H9 (cell line): ENCODE measurements around the gene SOHLH1. TPM values are rescaled to one million over a fixed set of nuclear protein-coding genes. Genes with fewer than 3 reads are reported as not detected.

ENCODE experiments used
- DNase-seq: peaks from one replicate; pipeline ENCODE4 v3.0.0-alpha.2; 2017
- H2AFZ ChIP-seq: one replicate; pipeline ENCODE4 v1.6.1; 2013; ENCODE audit warnings: mild to moderate bottlenecking, low read length, control low read depth, moderate library complexity
- H2AK5ac ChIP-seq: 2 replicates; pipeline ENCODE4 v1.6.1; 2013; ENCODE audit warnings: low read length, control low read depth, mixed read lengths; ENCODE audit not compliant: insufficient read length
- H2BK120ac ChIP-seq: one replicate; pipeline ENCODE4 v1.6.1; 2013; ENCODE audit warnings: low read depth, mild to moderate bottlenecking, low read length, control low read depth, inconsistent platforms; ENCODE audit not compliant: poor library complexity, severe bottlenecking
- H2BK12ac ChIP-seq: 2 replicates; pipeline ENCODE4 v1.6.1; 2013; ENCODE audit warnings: low read length, control low read depth, mixed read lengths, low read depth; ENCODE audit not compliant: insufficient read length
- H2BK15ac ChIP-seq: 2 replicates; pipeline ENCODE4 v1.6.1; 2013; ENCODE audit warnings: low read depth, low read length, control low read depth
- H2BK20ac ChIP-seq: one replicate; pipeline ENCODE4 v1.6.1; 2013; ENCODE audit warnings: low read depth, mild to moderate bottlenecking, low read length, control low read depth, inconsistent platforms; ENCODE audit not compliant: poor library complexity, severe bottlenecking
- H2BK5ac ChIP-seq: 2 replicates; pipeline ENCODE4 v1.6.1; 2013; ENCODE audit warnings: low read length, control low read depth, mixed read lengths; ENCODE audit not compliant: insufficient read length
- H3K14ac ChIP-seq: 2 replicates; pipeline ENCODE4 v1.6.1; 2013; ENCODE audit warnings: low read length, control low read depth; ENCODE audit not compliant: insufficient read depth
- H3K18ac ChIP-seq: 2 replicates; pipeline ENCODE4 v1.6.1; 2013; ENCODE audit warnings: low read depth, mild to moderate bottlenecking, mixed read lengths, low read length, control low read depth; ENCODE audit not compliant: insufficient read length
- H3K23ac ChIP-seq: 2 replicates; pipeline ENCODE4 v1.6.1; 2013; ENCODE audit warnings: low read length, control low read depth, mixed read lengths, low read depth; ENCODE audit not compliant: insufficient read length
- H3K23me2 ChIP-seq: 2 replicates; pipeline ENCODE4 v1.6.1; 2013; ENCODE audit warnings: low read depth, mild to moderate bottlenecking, mixed read lengths, low read length, control low read depth; ENCODE audit not compliant: insufficient read length, poor library complexity, severe bottlenecking
- H3K27ac ChIP-seq: 2 replicates; pipeline ENCODE4 v1.5.1; 2013; ENCODE audit warnings: low read length, control low read depth, mixed read lengths, low read depth; ENCODE audit not compliant: insufficient read length
- H3K27me3 ChIP-seq: 2 replicates; pipeline ENCODE4 v1.6.1; 2013; ENCODE audit warnings: low read length, control low read depth, inconsistent platforms; ENCODE audit not compliant: insufficient read depth
- H3K4ac ChIP-seq: 2 replicates; pipeline ENCODE4 v1.6.1; 2013; ENCODE audit warnings: low read depth, mild to moderate bottlenecking, control low read depth, inconsistent platforms, low read length, moderate library complexity
- H3K4me1 ChIP-seq: 2 replicates; pipeline ENCODE4 v1.6.1; 2013; ENCODE audit warnings: low read length, control low read depth, inconsistent platforms; ENCODE audit not compliant: insufficient read depth
- H3K4me2 ChIP-seq: 2 replicates; pipeline ENCODE4 v1.6.1; 2013; ENCODE audit warnings: low read length, control low read depth, mixed read lengths; ENCODE audit not compliant: insufficient read length, insufficient read depth
- H3K56ac ChIP-seq: 2 replicates; pipeline ENCODE4 v1.6.1; 2013; ENCODE audit warnings: low read depth, mild to moderate bottlenecking, mixed read lengths, low read length, control low read depth; ENCODE audit not compliant: insufficient read length
- H3K79me1 ChIP-seq: 2 replicates; pipeline ENCODE4 v1.6.1; 2013; ENCODE audit warnings: low read depth, mild to moderate bottlenecking, moderate library complexity, low read length, control low read depth, inconsistent platforms; ENCODE audit not compliant: insufficient read depth, poor library complexity, severe bottlenecking
- H3K79me2 ChIP-seq: 2 replicates; pipeline ENCODE4 v1.6.1; 2013; ENCODE audit warnings: low read length, control low read depth, inconsistent platforms; ENCODE audit not compliant: insufficient read depth
- H3K9ac ChIP-seq: 2 replicates; pipeline ENCODE4 v1.6.1; 2013; ENCODE audit warnings: low read length, control low read depth, mixed read lengths; ENCODE audit not compliant: insufficient read length; ENCODE audit errors: extremely low read depth
- H3K9me3 ChIP-seq: one replicate; pipeline ENCODE4 v1.6.1; 2013; ENCODE audit warnings: low read depth, low read length, inconsistent platforms; ENCODE audit not compliant: control insufficient read depth
- H3T11ph ChIP-seq: one replicate; pipeline ENCODE4 v1.6.1; 2013; ENCODE audit warnings: mild to moderate bottlenecking, low read length, control low read depth, inconsistent platforms
- H4K20me1 ChIP-seq: one replicate; pipeline ENCODE4 v1.6.1; 2013; ENCODE audit not compliant: control insufficient read depth, insufficient read length, insufficient read depth
- H4K5ac ChIP-seq: 2 replicates; pipeline ENCODE4 v1.6.1; 2013; ENCODE audit warnings: low read depth, mild to moderate bottlenecking, mixed read lengths, low read length, control low read depth; ENCODE audit not compliant: insufficient read length
- H4K8ac ChIP-seq: replicated peaks from 2 replicates; pipeline ENCODE4 v1.6.1; 2013; ENCODE audit warnings: low read length, control low read depth, mixed read lengths, low read depth; ENCODE audit not compliant: insufficient read length
- H4K91ac ChIP-seq: 2 replicates; pipeline ENCODE4 v1.6.1; 2013; ENCODE audit warnings: low read depth, mild to moderate bottlenecking, moderate library complexity, mixed read lengths, low read length, control low read depth; ENCODE audit not compliant: insufficient read length
- H3K27ac Mint-ChIP-seq, 3 experiments: 2 replicates in 2 of 3; 3 replicates in 1 of 3; pipeline ENCODE4 v1.8.0; 2020 to 2021; ENCODE audit warnings: mixed read lengths in 3 of 3, mild to moderate bottlenecking in 1 of 3, moderate library complexity in 1 of 3
- H3K27me3 Mint-ChIP-seq: 2 replicates; pipeline ENCODE4 v1.8.0; 2021; ENCODE audit warnings: low read depth, mild to moderate bottlenecking, moderate library complexity, mixed read lengths
- H3K36me3 Mint-ChIP-seq, 3 experiments: 2 replicates in 2 of 3; 3 replicates in 1 of 3; pipeline ENCODE4 v1.8.0; 2020 to 2021; ENCODE audit warnings: low read depth in 3 of 3, mixed read lengths in 3 of 3; ENCODE audit not compliant: insufficient read depth in 1 of 3
- H3K4me1 Mint-ChIP-seq, 2 experiments: 2 replicates each; pipeline ENCODE4 v1.8.0; 2020; ENCODE audit warnings: mixed read lengths in 2 of 2
- H3K4me3 Mint-ChIP-seq, 2 experiments: 2 replicates in 1 of 2; 3 replicates in 1 of 2; pipeline ENCODE4 v1.8.0; 2020 to 2021; ENCODE audit warnings: mild to moderate bottlenecking in 2 of 2, mixed read lengths in 2 of 2, moderate library complexity in 1 of 2
- H3K9me3 Mint-ChIP-seq, 2 experiments: 2 replicates in 1 of 2; 3 replicates in 1 of 2; pipeline ENCODE4 v1.8.0; 2020; ENCODE audit warnings: mild to moderate bottlenecking in 2 of 2, mixed read lengths in 2 of 2, moderate library complexity in 1 of 2
- CTCF ChIP-seq: fragments of 200-600 bp; sonication (generic); conservative IDR thresholded peaks from 3 replicates; pipeline ENCODE4 v1.8.0; 2021; ENCODE audit warnings: antibody characterized with exemption, mild to moderate bottlenecking
- WGBS: extraction: QIAGEN DNeasy Blood & Tissue Kit; methylation state at CpG from one replicate; pipeline ENCODE4 v1.1.7; 2013; ENCODE audit warnings: missing lambda C conversion rate, low lambda C conversion rate, mixed read lengths; ENCODE audit not compliant: insufficient read length; ENCODE audit errors: extremely low coverage; 5-methylcytosine and 5-hydroxymethylcytosine counted together
- total RNA-seq: library from RNA; stranded (reverse); gene quantifications from 2 replicates; pipeline ENCODE4 v1.2.1, GENCODE V29; 2021

The SOHLH1 gene
- total RNA-seq, 1 experiment from 2014 or later: not detected

GRCh38 chr9:135729480-135729879 is 30.2 kb upstream of the SOHLH1 start:
- Mint-ChIP-seq H3K9me3 (peaks cover 22 to 24% of the 10 kb centered on the region in 2 experiments), H3K4me3 (no peak overlapping the region), H3K27me3 (peaks cover 23% of the 10 kb centered on the region), H3K27ac (no peak overlapping the region), H3K4me1 (peaks cover 17% of the 10 kb centered on the region in 2 experiments), H3K36me3 (peaks cover 3 to 21% (median 13%) of the 10 kb centered on the region in 3 experiments)
- Histone ChIP-seq H3K14ac (no peak overlapping the region; the same call in 1 of the 2 replicates), H3T11ph (no peak overlapping the region), H3K27ac (no peak overlapping the region), H3K56ac (no peak overlapping the region), H2AFZ (no peak overlapping the region), H3K27me3 (0 out of 2 replicates have a peak, but pooled peaks cover 2% of the 10 kb centered on the region), H3K79me1 (no peaks in the 10 kb centered on the region), H2BK12ac (no peak overlapping the region), H2BK120ac (no peak overlapping the region), H3K9me3 (peaks cover 7% of the 10 kb centered on the region), H4K91ac (no peak overlapping the region), H3K4ac (no peak overlapping the region), H3K9ac (no peak overlapping the region), H2BK20ac (no peak overlapping the region), H3K23me2 (no peaks in the 10 kb centered on the region), H3K4me1 (no peaks in the 10 kb centered on the region; the same call in 1 of the 2 replicates), H3K18ac (no peak overlapping the region), H4K5ac (no peak overlapping the region), H2AK5ac (no peak overlapping the region), H3K4me2 (no peak overlapping the region), H2BK5ac (no peak overlapping the region), H2BK15ac (no peak overlapping the region), H4K8ac (no peak overlapping the region), H4K20me1 (no peaks in the 10 kb centered on the region), H3K23ac (no peak overlapping the region), H3K79me2 (no peaks in the 10 kb centered on the region)
- TF ChIP-seq CTCF: no peak
- no peak for DNase-seq
- no CpG with 5 or more reads among the region's 13 CpGs for WGBS
